Neural cell (in vitro differentiated cells): ENCODE results near the gene TMEM190. TPM values are rescaled to one million over a fixed set of nuclear protein-coding genes. Genes with fewer than 3 reads are reported as not detected.

Source experiments
- H2AFZ ChIP-seq: fragments of 200-600, 300-800 bp; sonication (generic), shearing (Covaris generic); 2 replicates; pipeline ENCODE4 v1.6.0; 2014; ENCODE audit warnings: low read depth, mild to moderate bottlenecking, antibody characterized with exemption, low read length, moderate library complexity
- H3F3A ChIP-seq: fragments of 200-600 bp; shearing (Covaris generic); 2 replicates; pipeline ENCODE4 v1.6.1; 2016; ENCODE audit warnings: mild to moderate bottlenecking, moderate library complexity, mixed read lengths, antibody characterized with exemption, low read length; ENCODE audit not compliant: insufficient read depth, poor library complexity, severe bottlenecking
- H3K27ac ChIP-seq: fragments of 200-600, 300-800 bp; sonication (generic), shearing (Covaris generic); 2 replicates; pipeline ENCODE4 v1.5.1; 2014; ENCODE audit warnings: mild to moderate bottlenecking, low read length, moderate library complexity
- H3K27me3 ChIP-seq: fragments of 300-800, 200-600 bp; sonication (generic), shearing (Covaris generic); 2 replicates; pipeline ENCODE4 v1.6.0; 2014; ENCODE audit warnings: mild to moderate bottlenecking, low read depth, low read length, moderate library complexity; ENCODE audit not compliant: insufficient read depth
- H3K36me3 ChIP-seq: fragments of 300-800, 200-600 bp; sonication (generic), shearing (Covaris generic); 2 replicates; pipeline ENCODE4 v1.5.1; 2014; ENCODE audit warnings: mild to moderate bottlenecking, antibody characterized with exemption, low read length, moderate library complexity; ENCODE audit not compliant: insufficient read depth
- H3K4me2 ChIP-seq: fragments of 300-800, 200-600 bp; sonication (generic), shearing (Covaris generic); 2 replicates; pipeline ENCODE4 v1.6.0; 2014; ENCODE audit warnings: mild to moderate bottlenecking, low read length
- H3K4me3 ChIP-seq: fragments of 300-800, 200-600 bp; sonication (generic), shearing (Covaris generic); 2 replicates; pipeline ENCODE4 v1.5.1; 2014; ENCODE audit warnings: mild to moderate bottlenecking, low read length, moderate library complexity
- H3K79me2 ChIP-seq: fragments of 200-600 bp; shearing (Covaris generic); replicated peaks from 2 replicates; pipeline ENCODE4 v1.6.0; 2014; ENCODE audit warnings: mild to moderate bottlenecking, low read length, moderate library complexity; ENCODE audit not compliant: insufficient read depth
- H3K9ac ChIP-seq: fragments of 300-800, 200-600 bp; sonication (generic), shearing (Covaris generic); 2 replicates; pipeline ENCODE4 v1.6.1; 2016; ENCODE audit warnings: mild to moderate bottlenecking, low read length, mixed read lengths
- H3K9me2 ChIP-seq: fragments of 200-600 bp; shearing (Covaris generic); 2 replicates; pipeline ENCODE4 v1.6.1; 2016; ENCODE audit warnings: mild to moderate bottlenecking, low read length, mixed read lengths; ENCODE audit not compliant: insufficient read depth
- H3K9me3 ChIP-seq: fragments of 200-600, 300-800 bp; sonication (generic), shearing (Covaris generic); 2 replicates; pipeline ENCODE4 v1.6.1; 2016; ENCODE audit warnings: mild to moderate bottlenecking, mixed run types, low read length, moderate library complexity, mixed read lengths
- H4K20me1 ChIP-seq: fragments of 200-600 bp; shearing (Covaris generic); 2 replicates; pipeline ENCODE4 v1.6.1; 2016; ENCODE audit warnings: mild to moderate bottlenecking, mixed run types; ENCODE audit not compliant: insufficient read depth
- CTCF ChIP-seq: fragments of 450-650 bp; IDR thresholded peaks from 2 replicates; pipeline ENCODE4 v1.5.1; 2014; ENCODE audit warnings: antibody characterized with exemption, mild to moderate bottlenecking, moderate library complexity; ENCODE audit not compliant: poor library complexity, severe bottlenecking
- EP300 ChIP-seq: fragments of 450-650 bp; conservative IDR thresholded peaks from 2 replicates; pipeline ENCODE4 v1.6.1; 2014; ENCODE audit warnings: antibody characterized with exemption, mild to moderate bottlenecking, moderate library complexity; ENCODE audit not compliant: poor library complexity, severe bottlenecking
- EZH2 ChIP-seq: fragments of 200-600, 300-800 bp; shearing (Covaris generic), sonication (generic); IDR thresholded peaks from 2 replicates; pipeline ENCODE4 v1.6.1; 2014; ENCODE audit warnings: antibody characterized with exemption, low read length, borderline replicate concordance, mild to moderate bottlenecking; ENCODE audit not compliant: insufficient read depth, poor library complexity, severe bottlenecking
- MXI1 ChIP-seq: fragments of 450-650 bp; conservative IDR thresholded peaks from 2 replicates; pipeline ENCODE4 v1.6.1; 2014; ENCODE audit warnings: antibody characterized with exemption, mild to moderate bottlenecking; ENCODE audit not compliant: poor library complexity, severe bottlenecking
- POLR2AphosphoS5 ChIP-seq: IDR thresholded peaks from 2 replicates; pipeline ENCODE4 v1.6.1; 2012
- RAD21 ChIP-seq: fragments of 450-650 bp; conservative IDR thresholded peaks from 2 replicates; pipeline ENCODE4 v1.6.1; 2014; ENCODE audit warnings: antibody characterized with exemption, mild to moderate bottlenecking, moderate library complexity
- REST ChIP-seq: IDR thresholded peaks from 2 replicates; pipeline ENCODE4 v1.6.1; 2012; ENCODE audit warnings: borderline replicate concordance
- SMC3 ChIP-seq: fragments of 450-650 bp; conservative IDR thresholded peaks from 2 replicates; pipeline ENCODE4 v1.6.1; 2014; ENCODE audit warnings: antibody characterized with exemption, mild to moderate bottlenecking, moderate library complexity; ENCODE audit not compliant: poor library complexity
- TAF1 ChIP-seq: IDR thresholded peaks from 2 replicates; pipeline ENCODE4 v1.6.1; 2012; ENCODE audit warnings: low read depth
- polyA plus RNA-seq: library from polyadenylated mRNA; depleted of rRNA; stranded (reverse); fragments of >200 nt; gene quantifications from 2 replicates; pipeline ENCODE4 v1.2.3, GENCODE V29; 2014

Gene TMEM190
- polyA plus RNA-seq, 1 donor from 2014 or later: not detected

GRCh38 chr19:55355213-55355821, 21.3 kb upstream of the TMEM190 start:
- peaks cover 54% of the 10 kb centered on the region for H3K27me3 ChIP-seq
- H3K9me2 ChIP-seq: no peaks in the 10 kb centered on the region
- H4K20me1 ChIP-seq: no peaks in the 10 kb centered on the region
- no peaks in the 10 kb centered on the region for H3K9me3 ChIP-seq
- H3K36me3 ChIP-seq: no peaks in the 10 kb centered on the region
- no peak overlapping the region for H3K4me3 ChIP-seq
- no peak for TF ChIP-seq MXI1
- no peak for TF ChIP-seq POLR2AphosphoS5
- TF ChIP-seq REST: no peak
- no peak for TF ChIP-seq RAD21
- TF ChIP-seq EZH2: no peak
- no peak for TF ChIP-seq TAF1
- no peak for TF ChIP-seq SMC3
- TF ChIP-seq EP300: no peak
- TF ChIP-seq CTCF: no peak
- H3K79me2 ChIP-seq: no peaks in the 10 kb centered on the region
- no peak overlapping the region for H3K4me2 ChIP-seq
- no peak overlapping the region for H2AFZ ChIP-seq
- H3K9ac ChIP-seq: no peak overlapping the region
- H3F3A ChIP-seq: no peaks in the 10 kb centered on the region
- H3K27ac ChIP-seq: no peak overlapping the region

- peaks cover 30% of the 10 kb centered on the region for H3K27me3 ChIP-seq
- no peak overlapping the region for H3K4me3 ChIP-seq
- no peaks in the 10 kb centered on the region for H3K9me3 ChIP-seq
- no peak overlapping the region for H3K27ac ChIP-seq
- no peaks in the 10 kb centered on the region for H3K9me2 ChIP-seq
- no peaks in the 10 kb centered on the region for H3F3A ChIP-seq
- H3K79me2 ChIP-seq: no peaks in the 10 kb centered on the region
- no peak overlapping the region for H3K4me2 ChIP-seq
- H2AFZ ChIP-seq: no peak overlapping the region
- H3K36me3 ChIP-seq: no peaks in the 10 kb centered on the region
- TF ChIP-seq REST (no peak), RAD21 (no peak), EZH2 (no peak), POLR2AphosphoS5 (no peak), SMC3 (no peak), EP300 (no peak), TAF1 (no peak), MXI1 (no peak), CTCF (no peak)
- H3K9ac ChIP-seq: no peak overlapping the region
- H4K20me1 ChIP-seq: no peaks in the 10 kb centered on the region
These were observed 18.1 kb upstream of the TMEM190 start for GRCh38 chr19:55358493-55358892.
